Stimulated activated CD4-positive, alpha-beta T cell treated with anti-CD3 and anti-CD28 coated beads, Interleukin-12 subunit alpha, Interleukin-12 subunit beta, amount 100 ng/mL, for 24 hours (primary cell): ENCODE measurements around the gene ZNF148.
A peak's percentile ranks its signal among the peaks of the same experiment; 100 is the strongest.
"Not testable (repeated sequence)": the region's sequence is repeated elsewhere in the genome, so short reads cannot be mapped to it uniquely, and the experiment has no call there.

ENCODE experiments used
- DNase-seq, 2 experiments: peaks; one replicate each; pipeline ENCODE4 v3.0.0-alpha.2; 2020; ENCODE audit warnings: low read depth in 2 of 2

ZNF148 gene

DNA sequence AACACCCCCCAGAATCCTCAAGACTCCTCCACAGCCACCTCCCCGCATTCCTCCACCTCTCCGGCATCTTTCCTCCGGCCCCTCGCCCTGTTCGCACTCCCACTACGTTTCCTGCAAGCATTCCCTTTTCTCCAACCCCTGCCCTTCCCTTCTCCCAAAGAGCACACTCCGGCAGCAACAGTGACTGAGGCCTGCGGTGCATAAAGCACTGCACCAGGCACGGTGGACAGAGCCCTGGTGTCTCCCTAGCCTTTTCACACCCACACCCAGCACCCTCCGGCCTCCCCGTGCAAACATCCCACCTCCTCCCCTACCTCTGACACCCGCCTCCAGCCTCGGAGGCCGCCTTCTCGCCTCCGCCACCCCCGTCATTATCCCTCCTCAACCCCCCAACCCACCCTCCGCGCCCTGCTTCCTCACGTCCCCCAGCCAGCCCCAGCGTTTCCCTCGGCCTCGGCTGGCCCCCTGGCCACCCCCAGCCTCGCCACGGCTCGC is 577 bp downstream of the ZNF148 start:
- DNase-seq = no peak

GRCh38 chr3:125367403-125368230 is 7.5 kb downstream of the ZNF148 start:
- DNase-seq = no peak

DNA sequence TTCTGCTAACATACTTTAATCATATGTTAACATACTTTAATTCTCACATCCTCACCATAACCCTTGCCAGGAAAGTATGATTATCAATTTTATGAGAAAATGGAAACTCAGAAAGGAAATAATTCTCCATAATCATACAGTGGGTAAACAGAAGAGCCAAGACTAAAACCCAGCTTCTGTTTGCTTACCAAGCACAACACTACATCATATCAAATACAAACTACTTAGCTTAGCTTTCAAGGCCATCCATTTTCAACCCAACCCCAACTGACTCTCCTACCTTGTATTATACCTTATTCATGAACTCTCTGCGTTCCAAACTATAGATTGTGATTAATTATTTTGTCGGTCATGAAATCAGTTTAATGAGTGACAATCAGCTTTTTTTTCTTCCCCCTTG is 9.0 kb downstream of the ZNF148 start:
- DNase-seq = no peak

DNA sequence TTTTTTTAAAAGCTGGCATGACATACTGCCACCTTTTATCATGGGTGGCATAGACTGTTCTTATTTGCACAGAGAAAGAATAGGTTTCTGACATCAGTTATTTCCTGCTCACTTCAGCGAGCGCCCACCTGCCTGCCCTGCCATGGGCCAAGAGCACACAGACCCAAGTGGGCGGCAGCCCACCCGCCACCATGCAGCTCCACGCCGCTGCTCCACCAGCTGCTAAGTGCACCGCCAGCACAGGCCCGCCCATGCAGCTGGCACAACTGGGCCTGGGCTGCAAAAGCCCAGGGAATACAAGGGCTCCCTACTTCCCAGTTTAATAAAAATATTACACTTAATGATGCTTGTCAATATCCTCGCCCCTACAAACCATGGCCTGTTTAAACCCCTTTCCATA is 15.4 kb downstream of the ZNF148 start:
- DNase-seq = no peak

- no peak for DNase-seq
These were observed 16.2 kb downstream of the ZNF148 start for GRCh38 chr3:125358923-125359322.

- DNase-seq = no peak
These were observed 17.3 kb downstream of the ZNF148 start for GRCh38 chr3:125357837-125358236.

GRCh38 chr3:125357032-125357658 is 18.0 kb downstream of the ZNF148 start:
- peak; percentile 28 to 44 for DNase-seq

GRCh38 chr3:125356140-125357026 is 18.7 kb downstream of the ZNF148 start:
- DNase-seq = no peak

DNA sequence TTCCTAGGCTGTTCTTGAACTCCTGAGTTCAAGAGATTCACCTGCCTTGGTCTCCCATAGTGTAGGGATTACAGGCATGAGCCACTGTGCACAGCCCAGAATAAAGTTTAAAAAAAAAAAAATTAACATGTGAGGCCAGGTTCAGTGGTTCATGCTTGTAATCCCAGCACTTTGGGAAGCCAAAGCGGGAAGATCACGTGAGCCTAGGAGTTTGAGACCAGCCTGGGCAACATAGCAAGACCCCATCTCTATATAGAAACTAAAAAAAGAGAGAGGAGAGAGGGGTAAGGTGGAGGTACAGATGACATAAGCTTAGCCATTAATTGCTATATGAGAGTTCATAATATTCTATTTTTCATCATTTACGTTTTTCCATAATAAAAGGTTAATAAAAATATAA is 21.5 kb downstream of the ZNF148 start:
- no peak for DNase-seq

- no peak for DNase-seq
These were observed 22.0 kb downstream of the ZNF148 start for GRCh38 chr3:125353128-125353527.

- no peak for DNase-seq
These were observed 23.2 kb downstream of the ZNF148 start for GRCh38 chr3:125351814-125352456.

DNA sequence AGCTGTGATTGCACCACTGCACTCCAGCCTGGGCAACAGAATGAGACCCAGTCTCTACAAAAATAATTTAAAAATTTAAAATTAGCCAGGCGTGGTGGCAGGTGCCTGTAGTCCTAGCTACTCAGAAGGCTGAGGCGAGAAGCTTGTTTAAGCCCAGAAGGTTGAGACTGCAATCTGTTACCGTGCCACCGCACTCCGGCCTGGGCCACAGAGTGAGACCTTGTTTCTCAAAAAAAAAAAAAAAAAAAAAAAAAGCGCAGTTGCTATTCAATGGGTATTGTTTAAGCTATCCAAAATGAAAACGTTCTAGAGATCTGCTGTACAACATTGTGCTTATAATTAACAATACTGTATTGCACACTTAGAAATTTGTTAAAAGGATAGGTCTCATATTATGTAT is 24.0 kb downstream of the ZNF148 start:
- no peak for DNase-seq

DNA sequence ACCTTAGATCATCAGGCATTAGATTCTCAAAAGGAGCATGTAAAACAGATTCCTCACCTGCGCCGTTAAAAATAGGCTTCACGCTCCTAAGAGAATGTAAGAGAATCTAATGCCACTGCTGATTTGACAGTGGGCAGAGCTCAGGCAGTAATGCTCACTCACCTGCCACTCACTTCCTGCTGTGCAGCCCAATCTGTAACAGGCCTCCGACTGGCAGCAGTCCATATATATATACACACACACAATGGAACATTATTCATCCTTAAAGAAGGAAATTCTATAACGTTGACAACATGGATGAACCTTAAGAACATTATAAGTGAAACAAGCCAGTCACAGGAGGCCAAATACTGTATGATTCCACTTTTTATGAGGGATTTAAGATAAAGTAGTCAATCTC is 24.5 kb downstream of the ZNF148 start:
- DNase-seq = no peak

DNA sequence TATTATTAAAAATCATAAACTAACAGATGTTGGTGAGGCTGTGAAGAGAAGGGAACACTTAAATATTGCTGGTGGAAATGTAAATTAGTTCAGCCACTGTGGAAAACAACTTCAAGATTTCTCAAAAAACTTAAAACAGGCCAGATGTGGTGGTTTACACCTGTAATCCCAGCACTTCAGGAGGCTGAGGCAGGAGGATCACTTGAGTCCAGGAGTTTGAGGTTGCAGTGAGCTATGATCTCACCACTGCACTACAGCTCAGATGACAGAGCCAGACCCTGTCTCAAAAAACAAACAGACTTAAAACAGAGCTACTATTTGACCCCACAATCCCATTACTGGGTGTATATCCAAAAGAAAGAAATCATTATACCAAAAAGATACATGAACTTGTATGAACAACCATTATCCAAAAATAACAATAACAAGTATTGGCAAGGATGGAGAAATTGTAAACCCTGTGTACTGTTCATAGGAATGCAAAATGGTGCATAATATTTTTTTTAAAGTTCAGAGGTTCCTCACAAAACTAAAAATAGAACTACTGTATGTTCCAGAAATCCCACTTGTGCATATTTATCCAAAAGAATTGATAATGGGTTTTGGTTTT is 25.5 kb downstream of the ZNF148 start:
- DNase-seq = no peak

GRCh38 chr3:125349055-125349454 is 26.1 kb downstream of the ZNF148 start:
- DNase-seq = no peak

GRCh38 chr3:125343367-125343766 is 31.8 kb downstream of the ZNF148 start:
- DNase-seq = not testable (repeated sequence)

- no peak for DNase-seq
These were observed 35.0 kb downstream of the ZNF148 start for GRCh38 chr3:125340121-125340520.

DNA sequence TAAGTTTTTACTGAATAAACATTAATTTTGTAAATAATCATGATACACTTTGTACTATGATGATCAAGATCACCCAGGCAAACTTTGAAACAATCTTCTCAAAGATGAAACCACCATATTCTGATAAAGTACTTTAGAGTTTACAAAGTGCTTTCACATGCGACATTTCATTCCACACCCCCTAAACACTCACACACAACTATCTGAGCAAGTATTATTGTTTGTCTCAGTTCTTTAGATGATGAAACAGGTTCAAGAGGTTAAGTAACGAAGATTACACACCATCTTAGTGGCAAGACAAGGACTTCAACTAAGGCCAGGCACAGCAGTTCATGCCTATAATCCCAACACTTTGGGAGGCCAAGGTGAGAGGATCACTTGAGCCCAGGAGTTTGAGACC is 37.6 kb downstream of the ZNF148 start:
- no peak for DNase-seq

DNA sequence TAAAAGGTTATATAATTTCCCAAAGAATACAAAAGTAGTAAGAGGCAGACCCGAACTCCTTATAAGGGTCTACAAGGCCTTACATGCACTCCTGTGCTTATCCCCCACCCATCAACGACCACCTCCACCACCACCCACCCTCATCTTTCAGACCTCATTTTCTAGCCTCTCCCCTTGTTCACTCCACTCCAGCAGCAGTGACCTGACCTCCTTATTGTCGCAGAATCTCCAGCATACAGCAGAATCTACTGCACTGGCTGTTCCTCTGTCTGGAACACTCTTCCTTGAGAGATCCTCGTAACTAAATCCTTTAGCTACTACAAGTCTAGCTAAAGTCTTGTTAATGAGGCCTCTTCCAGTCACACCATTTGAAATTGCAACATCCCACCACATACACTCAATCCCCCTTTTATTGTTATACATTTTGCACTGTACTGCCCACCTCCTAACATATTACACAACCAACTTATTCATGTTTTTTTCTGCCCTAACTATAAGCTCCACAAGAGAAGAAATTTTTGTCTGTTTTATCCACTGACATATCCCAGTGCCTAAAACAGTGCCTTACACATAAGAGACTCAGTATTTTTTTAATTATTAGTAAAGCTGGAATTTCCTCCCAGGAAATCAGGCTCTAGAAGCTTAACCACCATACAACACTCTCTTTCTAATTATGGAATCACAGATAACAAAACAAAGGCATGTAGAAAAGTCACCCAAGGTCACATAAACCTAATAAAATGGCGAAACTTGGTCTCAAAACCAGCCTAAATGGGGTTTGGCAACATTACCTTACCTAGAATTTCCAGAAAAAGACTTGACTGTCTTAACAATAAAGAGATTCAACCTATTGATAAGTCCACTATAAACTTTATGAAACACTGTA is 40.2 kb downstream of the ZNF148 start:
- no peak for DNase-seq

- DNase-seq = no peak
These were observed 42.6 kb downstream of the ZNF148 start for GRCh38 chr3:125332504-125332903.
